HCT116 (cell line): ENCODE data around the gene CCDC121.

Source experiments
- CTCF ChIP-seq, 3 experiments: fragments of 200-600 bp in 1 of 3; sonication (generic) in 1 of 3; IDR thresholded peaks in 2 of 3; conservative IDR thresholded peaks in 1 of 3; 2 replicates each; pipeline ENCODE4 v1.5.1; 2012 to 2017; ENCODE audit warnings: low read depth in 2 of 3, low read length in 2 of 3, antibody characterized with exemption in 1 of 3, borderline replicate concordance in 1 of 3, control low read depth in 1 of 3, mild to moderate bottlenecking in 1 of 3, mixed read lengths in 1 of 3, mixed run types in 1 of 3, moderate library complexity in 1 of 3; ENCODE audit not compliant: insufficient read depth in 1 of 3
- EZH2 ChIP-seq: fragments of 200-600 bp; sonication (generic); IDR thresholded peaks from 2 replicates; pipeline ENCODE4 v1.6.1; 2017; ENCODE audit warnings: antibody characterized with exemption, mixed run types
- POLR2A ChIP-seq: IDR thresholded peaks from 2 replicates; pipeline ENCODE4 v1.7.0; 2011; ENCODE audit warnings: borderline replicate concordance; ENCODE audit not compliant: insufficient read depth, insufficient read length; ENCODE audit errors: extremely low read depth
- ZBTB33 ChIP-seq: IDR thresholded peaks from 2 replicates; pipeline ENCODE4 v1.6.1; 2011; ENCODE audit warnings: mild to moderate bottlenecking, low read length, moderate library complexity; ENCODE audit not compliant: insufficient replicate concordance; ENCODE audit errors: extremely low read depth

GRCh38 chr2:27653397-27653796 is 24.6 kb upstream of the CCDC121 start:
- TF ChIP-seq EZH2 (no peak), POLR2A (no peak), CTCF (IDR thresholded peaks at IDR 0.05 in 2 of 3, conservative IDR thresholded peaks at IDR 0.05 in 1 of 3; ENCODE audit: borderline replicate concordance in 1 of 3, insufficient read depth in 1 of 3, low read depth in 2 of 3, low read length in 2 of 3) (no peak), ZBTB33 (no peak)
